ENCODE measurements around the gene PFKFB4. TPM values are rescaled to one million over a fixed set of nuclear protein-coding genes. Genes with fewer than 3 reads are reported as not detected.
"Not testable (repeated sequence)": the region's sequence is repeated elsewhere in the genome, so short reads cannot be mapped to it uniquely, and the experiment has no call there.

The PFKFB4 gene
- total and polyA plus RNA-seq, 7 donors: 0.25 to 4.1 (median 1.1) TPM

DNA sequence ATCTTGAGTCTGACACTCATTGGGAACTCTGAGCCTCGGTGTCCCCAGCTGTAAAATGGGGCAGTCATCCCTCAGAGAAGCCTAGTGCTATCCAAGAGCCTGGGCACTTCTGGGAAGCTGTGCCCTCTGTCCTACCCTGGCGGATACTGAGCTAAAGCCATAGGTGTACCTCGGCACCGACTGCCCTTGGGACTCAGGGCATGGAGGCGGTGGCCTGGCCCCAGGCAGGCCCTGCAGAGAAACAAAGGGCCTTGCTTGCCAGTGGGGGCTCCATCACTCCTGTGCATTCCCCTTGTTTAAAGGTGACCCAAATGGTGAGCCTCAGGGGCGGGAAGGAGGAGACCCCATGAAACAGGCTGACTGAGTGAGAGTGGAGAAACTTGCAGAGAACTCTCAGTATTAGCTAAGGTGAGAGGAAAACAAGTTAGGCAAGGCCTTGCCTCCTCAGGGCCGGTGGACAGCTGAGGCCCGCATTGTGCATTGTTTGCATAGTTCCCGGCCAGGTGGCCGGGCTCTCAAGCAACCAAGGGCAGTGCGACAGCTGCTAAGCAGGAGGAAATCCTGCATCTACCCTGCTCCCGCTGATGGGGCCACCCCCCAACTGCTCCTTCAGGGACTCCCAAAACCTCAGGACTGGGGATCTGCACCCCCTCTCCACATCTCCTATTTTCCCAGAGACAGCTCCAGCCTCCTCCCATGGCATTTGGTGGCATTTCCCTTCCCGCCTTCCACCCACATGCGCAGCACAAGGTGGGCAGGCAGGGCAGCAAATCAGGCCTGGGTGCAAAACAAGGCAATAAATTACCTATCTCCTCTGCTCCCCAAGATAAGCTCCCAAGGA is 4.3 kb downstream of the PFKFB4 start:
- TF ChIP-seq, protein P1, sequence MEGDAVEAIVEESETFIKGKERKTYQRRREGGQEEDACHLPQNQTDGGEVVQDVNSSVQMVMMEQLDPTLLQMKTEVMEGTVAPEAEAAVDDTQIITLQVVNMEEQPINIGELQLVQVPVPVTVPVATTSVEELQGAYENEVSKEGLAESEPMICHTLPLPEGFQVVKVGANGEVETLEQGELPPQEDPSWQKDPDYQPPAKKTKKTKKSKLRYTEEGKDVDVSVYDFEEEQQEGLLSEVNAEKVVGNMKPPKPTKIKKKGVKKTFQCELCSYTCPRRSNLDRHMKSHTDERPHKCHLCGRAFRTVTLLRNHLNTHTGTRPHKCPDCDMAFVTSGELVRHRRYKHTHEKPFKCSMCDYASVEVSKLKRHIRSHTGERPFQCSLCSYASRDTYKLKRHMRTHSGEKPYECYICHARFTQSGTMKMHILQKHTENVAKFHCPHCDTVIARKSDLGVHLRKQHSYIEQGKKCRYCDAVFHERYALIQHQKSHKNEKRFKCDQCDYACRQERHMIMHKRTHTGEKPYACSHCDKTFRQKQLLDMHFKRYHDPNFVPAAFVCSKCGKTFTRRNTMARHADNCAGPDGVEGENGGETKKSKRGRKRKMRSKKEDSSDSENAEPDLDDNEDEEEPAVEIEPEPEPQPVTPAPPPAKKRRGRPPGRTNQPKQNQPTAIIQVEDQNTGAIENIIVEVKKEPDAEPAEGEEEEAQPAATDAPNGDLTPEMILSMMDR (IDR thresholded peaks at IDR 0.05): no peak
- Histone ChIP-seq H3K27ac (no peak overlapping the region), H3K36me3 (ENCODE audit: insufficient read depth in 1 of 2, low read depth in 1 of 2) (no peaks in the 10 kb centered on the region), H3K4me1 (peaks cover 3% of the 10 kb centered on the region), H3K27me3 (ENCODE audit: insufficient read depth in 3 of 3, low read length in 2 of 3) (no peaks in the 10 kb centered on the region), H3K9me3 (no peaks in the 10 kb centered on the region), H3K4me3 (no peak overlapping the region)
- DNase-seq: no peak
- intact Hi-C loops (cut with DNase I): no loop called here
- ATAC-seq: no peak
- WGBS, 3 donors: 75 to 80% (median 79%) methylated on average over 14 of the region's 14 CpGs

DNA sequence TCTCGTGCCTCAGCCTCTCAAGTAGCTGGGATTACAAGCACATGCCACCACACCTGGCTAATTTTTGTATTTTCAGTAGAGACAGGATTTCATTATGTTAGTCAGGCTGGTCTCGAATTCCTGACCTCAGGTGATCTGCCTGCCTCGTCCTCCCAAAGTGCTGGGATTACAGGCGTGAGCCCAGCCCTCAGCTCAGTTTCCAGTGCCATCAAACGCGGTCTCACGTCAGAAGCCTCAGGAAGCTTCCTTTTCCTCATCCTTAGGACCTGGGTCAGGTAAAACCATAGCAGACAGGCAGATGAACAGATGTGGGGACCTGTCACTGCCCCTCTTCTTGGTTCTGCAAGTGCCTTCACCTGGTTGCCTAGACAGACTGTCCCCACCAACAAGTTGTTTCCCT is 5.0 kb downstream of the PFKFB4 start:
- H3K4me3 ChIP-seq; H3K4me1 ChIP-seq; H3K27ac ChIP-seq; H3K27me3 ChIP-seq (ENCODE audit: insufficient read depth in 3 of 3, low read length in 2 of 3); DNase-seq; ATAC-seq; intact Hi-C loops (cut with DNase I); H3K36me3 ChIP-seq (ENCODE audit: insufficient read depth in 1 of 2, low read depth in 1 of 2); H3K9me3 ChIP-seq: not testable (repeated sequence)
- WGBS, 3 donors: 88 to 97% (median 89%) methylated on average over 7 of the region's 7 CpGs

DNA sequence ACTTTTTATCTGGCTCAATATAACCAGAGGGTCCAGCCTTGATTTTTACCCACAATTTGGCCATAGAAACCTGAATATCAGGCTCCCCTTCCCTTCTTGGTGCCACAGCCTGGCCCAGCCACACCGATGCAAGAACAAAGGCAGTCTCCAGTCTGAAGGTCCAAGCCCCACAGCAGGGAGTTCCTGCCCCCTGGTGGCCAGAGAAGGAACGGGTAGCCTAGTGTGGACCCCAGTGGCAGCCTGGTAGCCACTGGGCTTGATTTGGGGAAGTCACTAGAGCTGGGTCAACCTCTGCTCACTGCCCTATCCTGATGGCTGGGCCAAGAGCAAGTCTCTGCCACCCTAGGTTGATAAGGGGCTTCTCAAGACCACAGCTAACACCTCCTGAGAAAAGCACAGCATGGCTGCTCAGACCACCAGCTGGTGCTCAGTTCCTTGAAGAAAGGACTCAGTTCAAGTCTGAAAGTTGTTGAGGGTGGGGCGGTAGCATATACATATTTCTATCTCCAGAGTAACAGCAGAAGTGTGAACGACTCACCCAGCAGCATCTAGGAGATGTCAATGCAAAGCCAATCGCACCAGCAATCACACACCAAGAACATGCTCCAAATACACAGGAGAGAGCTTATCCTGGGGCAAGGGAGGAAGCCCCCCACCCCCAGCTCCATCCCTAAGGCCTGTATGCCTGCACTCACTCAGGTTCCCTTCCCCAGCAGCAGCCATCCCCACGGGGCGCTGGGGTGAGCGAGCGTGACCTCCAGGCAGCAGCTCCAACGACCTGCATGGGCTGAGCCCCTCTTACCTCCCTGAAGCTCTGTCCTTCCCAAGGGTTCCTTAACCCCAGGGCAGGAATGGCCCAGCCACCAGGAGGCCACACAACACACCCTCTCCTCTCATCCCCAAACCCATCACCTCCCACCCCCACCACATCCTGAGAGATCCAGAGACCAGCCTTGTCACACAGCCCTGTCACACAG is 7.6 kb downstream of the PFKFB4 start:
- TF ChIP-seq, protein P1 (IDR thresholded peaks at IDR 0.05): peak; percentile 94
- Histone ChIP-seq H3K27ac (no peak overlapping the region), H3K36me3 (ENCODE audit: insufficient read depth in 1 of 2, low read depth in 1 of 2) (no peaks in the 10 kb centered on the region), H3K27me3 (ENCODE audit: insufficient read depth in 3 of 3, low read length in 2 of 3) (no peaks in the 10 kb centered on the region), H3K4me3 (no peak overlapping the region), H3K9me3 (no peaks in the 10 kb centered on the region), H3K4me1 (peaks cover under 1% of the 10 kb centered on the region)
- WGBS, 3 donors: 66 to 68% (median 67%) methylated on average over 10 of the region's 10 CpGs
- intact Hi-C loops (cut with DNase I): loop anchor here (1.0 to 5.0 kb wide), 4 partner anchors 42 to 277 kb away; no protein-coding TSS in a partner anchor
- ATAC-seq: peak; percentile 93 to 99 (median 94)
- peak; percentile 88 to 91 for DNase-seq

DNA sequence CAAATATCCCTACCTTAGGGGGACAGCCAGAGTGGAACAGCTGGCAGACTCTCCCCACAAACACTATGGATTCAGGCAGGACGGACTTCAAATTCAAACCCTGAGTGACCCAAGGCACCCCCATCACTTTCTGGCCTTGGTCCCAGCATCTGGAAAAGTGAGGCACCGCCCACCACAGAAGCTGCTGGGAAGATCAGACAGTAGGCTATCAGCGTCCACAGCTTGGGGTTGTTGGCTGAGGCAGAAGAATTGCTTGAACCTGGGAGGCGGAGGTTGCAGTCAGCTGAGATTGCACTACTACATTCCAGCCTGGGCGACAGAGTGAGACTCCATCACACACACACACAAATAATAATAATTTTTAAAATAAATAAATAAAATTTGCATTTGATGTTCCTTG is 8.5 kb downstream of the PFKFB4 start:
- H3K4me1 ChIP-seq: peaks cover 9% of the 10 kb centered on the region
- H3K9me3 ChIP-seq: no peaks in the 10 kb centered on the region
- no peaks in the 10 kb centered on the region for H3K27me3 ChIP-seq (ENCODE audit: insufficient read depth in 3 of 3, low read length in 2 of 3)
- no peak overlapping the region for H3K4me3 ChIP-seq
- intact Hi-C loops (cut with DNase I): loop anchor here (1.0 to 5.0 kb wide), 4 partner anchors 41 to 276 kb away; no protein-coding TSS in a partner anchor
- no peak overlapping the region for H3K27ac ChIP-seq
- H3K36me3 ChIP-seq (ENCODE audit: insufficient read depth in 1 of 2, low read depth in 1 of 2): no peaks in the 10 kb centered on the region
- ATAC-seq (no peak), DNase-seq (no peak)
- 68 to 81% (median 77%) methylated on average over 5 of the region's 5 CpGs for WGBS, 3 donors
- TF ChIP-seq, protein P1 (IDR thresholded peaks at IDR 0.05): no peak

All from psoas muscle (tissue), 8 donors.